Activated CD4-positive, alpha-beta T cell treated with anti-CD3 and anti-CD28 coated beads for 48 hours (primary cell): ENCODE results near the gene ZNF493.
A peak's percentile ranks its signal among the peaks of the same experiment; 100 is the strongest.

Experiments
- DNase-seq: peaks from one replicate; pipeline ENCODE4 v3.0.0-alpha.2; 2020

Gene ZNF493

DNA sequence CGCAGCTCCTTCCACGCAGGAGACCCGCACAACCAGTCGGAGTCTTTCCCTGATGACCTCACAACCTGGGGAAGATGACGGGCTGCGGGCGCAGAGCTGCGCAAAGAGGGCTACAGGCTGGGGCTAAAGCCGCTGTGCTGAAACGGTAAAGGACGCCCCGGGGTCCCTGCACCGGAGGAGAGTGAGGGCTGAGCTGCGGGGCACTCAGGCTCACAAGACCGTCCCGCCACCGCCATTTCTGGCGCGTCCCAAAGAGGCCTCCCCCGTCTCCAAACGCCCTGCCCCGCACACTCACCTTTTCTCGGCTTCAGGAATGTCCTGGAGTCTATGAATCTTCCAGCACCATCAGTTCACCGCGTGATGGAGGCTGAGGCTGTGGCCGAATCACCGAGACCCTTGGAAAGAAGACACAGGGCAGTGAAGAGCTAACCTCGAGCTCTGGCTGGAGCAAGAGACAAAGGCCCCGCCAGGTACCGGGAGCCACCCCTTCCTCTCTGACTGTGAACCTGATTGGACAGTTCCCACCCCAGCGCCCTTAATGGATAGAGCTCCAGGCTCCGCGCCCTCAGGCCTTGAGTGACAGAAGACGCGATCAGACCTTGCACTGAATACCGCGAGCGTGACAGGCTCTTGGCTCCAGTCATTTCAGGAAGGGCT, 66.6 kb downstream of the ZNF493 start:
- peak; percentile 73 for DNase-seq

DNA sequence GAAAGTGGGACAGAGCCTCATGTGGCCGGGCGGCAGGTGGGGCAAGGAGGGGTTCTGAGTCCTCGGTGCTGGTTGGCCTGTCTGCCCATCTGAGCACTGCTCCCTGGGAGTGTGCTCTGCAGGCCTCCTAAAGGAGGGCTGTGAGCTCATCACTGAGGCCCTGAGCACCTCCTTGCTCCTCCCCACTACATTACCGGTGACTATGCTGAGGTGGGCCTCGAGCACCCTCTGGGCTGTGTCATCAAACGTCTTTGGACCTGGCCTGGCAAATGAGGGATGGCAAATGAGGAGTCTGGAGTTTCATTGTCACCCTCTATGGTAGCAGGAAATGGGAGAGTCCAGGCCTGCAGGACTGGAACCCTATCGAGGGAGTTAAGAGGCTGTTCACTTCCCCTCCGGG, 69.7 kb downstream of the ZNF493 start:
- no peak for DNase-seq

DNA sequence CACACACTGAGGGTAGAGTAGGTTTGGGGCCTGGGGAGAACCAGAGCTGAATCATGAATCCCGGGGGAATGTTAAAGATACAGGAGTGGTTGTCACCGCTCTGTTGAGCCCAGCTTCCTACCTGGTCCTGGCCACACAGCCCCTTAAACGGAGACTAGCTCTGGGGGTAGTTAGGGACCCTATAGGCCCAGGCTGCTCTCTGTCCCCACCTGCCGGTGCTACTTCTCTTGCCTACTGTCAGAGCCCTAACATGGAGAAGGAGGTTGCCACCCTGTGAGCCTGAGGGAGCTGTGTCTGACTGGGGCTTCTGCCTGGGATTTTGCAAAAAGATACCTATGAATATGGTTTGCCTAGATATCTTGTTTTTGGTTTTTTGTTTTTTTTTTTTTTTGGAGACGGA, 71.9 kb downstream of the ZNF493 start:
- no peak for DNase-seq

- DNase-seq: no peak
These were observed 75.6 kb downstream of the ZNF493 start for GRCh38 chr19:21472507-21472906.

DNA sequence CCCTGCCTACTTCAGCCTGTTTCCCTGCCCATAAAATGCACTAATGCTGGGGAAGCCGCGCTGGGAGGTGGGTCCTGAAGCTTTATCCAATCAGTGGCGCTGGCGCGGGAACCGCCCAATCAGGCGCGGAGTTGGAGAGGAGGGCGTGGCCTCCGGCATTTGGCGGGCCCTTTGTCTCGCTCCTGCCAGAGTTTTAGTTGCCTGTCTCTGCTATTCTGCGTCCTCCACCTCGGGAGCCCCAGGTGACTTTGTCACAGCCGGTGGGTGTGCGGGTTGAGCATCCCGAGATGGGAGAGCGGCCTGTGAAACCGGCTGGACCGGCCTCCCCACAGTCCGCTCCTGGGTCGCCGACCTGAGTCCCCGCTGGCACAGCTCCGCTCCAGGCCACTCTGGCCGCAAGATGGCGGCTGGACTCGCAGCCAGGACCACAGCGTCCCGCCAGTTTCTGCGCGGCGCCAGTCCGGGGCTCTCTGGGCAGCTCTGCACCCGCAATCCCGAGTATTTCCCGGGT, 77.8 kb downstream of the ZNF493 start:
- peak; percentile 93 for DNase-seq
